Heart right ventricle (tissue), 16 donors: ENCODE measurements around the gene TBC1D22A. TPM values are rescaled to one million over a fixed set of nuclear protein-coding genes. Genes with fewer than 3 reads are reported as not detected.
A peak's percentile ranks its signal among the peaks of the same experiment; 100 is the strongest.
"Not testable (repeated sequence)": the region's sequence is repeated elsewhere in the genome, so short reads cannot be mapped to it uniquely, and the experiment has no call there.

Source experiments
- ATAC-seq, 8 donors: fragments of 200-7000 bp; cut with Tn5 transposase; one replicate each; pipeline ENCODE4 v1.9.1; 2020; ENCODE audit warnings: mild to moderate bottlenecking in 8 of 8, moderate library complexity in 8 of 8, moderate number of reproducible peaks in 1 of 8
- DNase-seq, 2 donors: peaks; one replicate each; pipeline ENCODE4 v3.0.0-alpha.2; 2020
- H3K27ac ChIP-seq, 10 donors: fragments of 200-600 bp; sonication (generic) in 2 of 10; one replicate each; pipeline versions ENCODE4 v1.5.0 to v1.8.0; 2020 to 2022; ENCODE audit warnings: mild to moderate bottlenecking in 3 of 10
- H3K27me3 ChIP-seq, 7 donors: fragments of 200-600 bp; one replicate each; pipeline ENCODE4 v1.8.0; 2021 to 2022; ENCODE audit warnings: mild to moderate bottlenecking in 2 of 7
- H3K36me3 ChIP-seq, 9 donors: fragments of 200-600 bp; sonication (generic) in 1 of 9; one replicate each; pipeline versions ENCODE4 v1.5.0 to v1.8.0; 2020 to 2022; ENCODE audit warnings: mild to moderate bottlenecking in 2 of 9
- H3K4me1 ChIP-seq, 9 donors: fragments of 200-600 bp; sonication (generic) in 1 of 9; one replicate each; pipeline versions ENCODE4 v1.5.0 to v1.8.0; 2020 to 2022; ENCODE audit warnings: mild to moderate bottlenecking in 4 of 9
- H3K4me3 ChIP-seq, 10 donors: fragments of 200-600 bp; sonication (generic) in 2 of 10; one replicate each; pipeline versions ENCODE4 v1.5.0 to v1.8.0; 2020 to 2022; ENCODE audit warnings: mild to moderate bottlenecking in 7 of 10, moderate library complexity in 2 of 10
- H3K9me3 ChIP-seq, 11 donors: fragments of 200-600 bp in 10 of 11; sonication (generic) in 2 of 11; one replicate each; pipeline versions ENCODE4 v1.5.0 to v1.8.0; 2013 to 2022; ENCODE audit warnings: mild to moderate bottlenecking in 2 of 11, control low read depth in 1 of 11, moderate library complexity in 1 of 11
- WGBS, 2 donors: extraction: QIAGEN DNeasy Blood & Tissue Kit; methylation state at CpG; one replicate each; pipeline ENCODE4 v1.1.7; 2013; ENCODE audit warnings: inconsistent platforms in 1 of 2; 5-methylcytosine and 5-hydroxymethylcytosine counted together
- intact Hi-C, 10 donors: fragments of 100-400 bp; cut with DNase I; formaldehyde crosslinking; loops; one replicate each; pipeline versions ENCODE4 v1.11.1 to v1.14.2; 2022
- polyA plus RNA-seq, 2 donors: library from polyadenylated mRNA; stranded (reverse); fragments of 200-250 nt; gene quantifications; one replicate each; pipeline ENCODE4 v1.2.3, GENCODE V29; 2013
- total RNA-seq, 10 donors: library from RNA; stranded (reverse); fragmentation: NEBNext Ultra II Directional in 3 of 10; extraction: Animal tissue kit (Norgen Biotek cat#: 25700) in 3 of 10; gene quantifications; one replicate each; pipeline versions ENCODE4 v1.2.1 to v1.2.4, GENCODE V29; 2021 to 2023
- TF ChIP-seq, protein P1 (sequence below), 9 donors: fragments of 200-600 bp; sonication (generic) in 2 of 9; IDR thresholded peaks; one replicate each; pipeline versions ENCODE4 v1.5.0 to v1.8.0; 2021 to 2022; ENCODE audit warnings: antibody characterized with exemption in 9 of 9, mild to moderate bottlenecking in 5 of 9, moderate library complexity in 1 of 9
- donor health status: Arrhythmogenic right ventricular cardiomyopathy.
- donor health status: ischemic (EF 13 %, LVEDD 7.1; RV severe dilation, severe dysfunction).
- donor health status: healthy with polysubstance abuse.
- donor health status: DM: no; HTN: yes; CAD: no.
- donor health status: DM: no; HTN: no; CAD: no.
- donor health status: ischemic (EF 25% LVEDD 6.9; RV normal size, moderate dysfunction).
- donor health status: ischemic (EF 25% LVEDD 5.7; RV mildly dilated, moderate dysfunction).
- donor health status: healthy.
- donor health status: DM: yes; HTN: yes; CAD: no.
- donor health status: Ischemic cardiomyopathy.
- donor health status: ischemic (EF 35%, LVEDD 5.7; RV mildly dilated, moderate dysfunction).
- donor health status: nonischemic (EF 11% LVEDD 7.7; RV severe dilation, severe dysfunction).
- donor health status: DM: yes; HTN: yes; CAD: no.
- donor health status: PGD.
- donor health status: ischemic (EF 29% LVEDD 5.4; RV normal size, mild dysfunction).
- donor health status: nonischemic (EF 23%, LVEDD 6.1; RV moderate dilation, normal function).

TBC1D22A gene
- total and polyA plus RNA-seq, 12 donors = 7.2 to 27.9 (median 17.9) TPM

DNA sequence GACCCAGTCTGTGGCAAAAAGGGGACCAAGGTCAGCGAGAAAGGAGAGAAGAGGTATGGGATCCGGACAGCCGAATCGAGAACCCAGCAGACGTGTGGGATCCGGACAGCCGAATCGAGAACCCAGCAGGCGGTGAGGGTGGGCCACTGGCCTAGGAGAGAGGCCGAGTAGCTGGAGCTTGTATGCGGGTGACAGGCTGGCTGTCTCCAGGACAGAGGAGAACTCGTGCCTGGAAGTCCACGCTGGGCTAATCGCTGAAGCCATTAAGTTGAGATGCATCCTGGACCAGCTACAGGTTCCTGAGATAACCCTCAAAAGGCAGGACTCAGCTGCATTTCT is 30.4 kb upstream of the TBC1D22A start:
- intact Hi-C loops = loop anchor here in 4 of 10 donors (5.0 to 10.0 kb wide), 4 partner anchors 45 to 377 kb away; no protein-coding TSS in a partner anchor
- H3K27me3 ChIP-seq = no peaks in the 10 kb centered on the region
- peak overlapping the region; percentile 53 to 87 (median 70) for H3K27ac ChIP-seq
- H3K36me3 ChIP-seq = peaks cover 0 to 42% (median 0%) of the 10 kb centered on the region in 9 donors
- H3K4me1 ChIP-seq = peaks cover 49 to 100% (median 95%) of the 10 kb centered on the region in 9 donors
- 53 to 62% methylated on average over 14 of the region's 14 CpGs for WGBS, 2 donors
- DNase-seq = no peak
- TF ChIP-seq, protein P1, sequence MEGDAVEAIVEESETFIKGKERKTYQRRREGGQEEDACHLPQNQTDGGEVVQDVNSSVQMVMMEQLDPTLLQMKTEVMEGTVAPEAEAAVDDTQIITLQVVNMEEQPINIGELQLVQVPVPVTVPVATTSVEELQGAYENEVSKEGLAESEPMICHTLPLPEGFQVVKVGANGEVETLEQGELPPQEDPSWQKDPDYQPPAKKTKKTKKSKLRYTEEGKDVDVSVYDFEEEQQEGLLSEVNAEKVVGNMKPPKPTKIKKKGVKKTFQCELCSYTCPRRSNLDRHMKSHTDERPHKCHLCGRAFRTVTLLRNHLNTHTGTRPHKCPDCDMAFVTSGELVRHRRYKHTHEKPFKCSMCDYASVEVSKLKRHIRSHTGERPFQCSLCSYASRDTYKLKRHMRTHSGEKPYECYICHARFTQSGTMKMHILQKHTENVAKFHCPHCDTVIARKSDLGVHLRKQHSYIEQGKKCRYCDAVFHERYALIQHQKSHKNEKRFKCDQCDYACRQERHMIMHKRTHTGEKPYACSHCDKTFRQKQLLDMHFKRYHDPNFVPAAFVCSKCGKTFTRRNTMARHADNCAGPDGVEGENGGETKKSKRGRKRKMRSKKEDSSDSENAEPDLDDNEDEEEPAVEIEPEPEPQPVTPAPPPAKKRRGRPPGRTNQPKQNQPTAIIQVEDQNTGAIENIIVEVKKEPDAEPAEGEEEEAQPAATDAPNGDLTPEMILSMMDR (IDR thresholded peaks at IDR 0.05) = no peak
- no peak overlapping the region for H3K4me3 ChIP-seq
- no peaks in the 10 kb centered on the region for H3K9me3 ChIP-seq
- no peak for ATAC-seq

DNA sequence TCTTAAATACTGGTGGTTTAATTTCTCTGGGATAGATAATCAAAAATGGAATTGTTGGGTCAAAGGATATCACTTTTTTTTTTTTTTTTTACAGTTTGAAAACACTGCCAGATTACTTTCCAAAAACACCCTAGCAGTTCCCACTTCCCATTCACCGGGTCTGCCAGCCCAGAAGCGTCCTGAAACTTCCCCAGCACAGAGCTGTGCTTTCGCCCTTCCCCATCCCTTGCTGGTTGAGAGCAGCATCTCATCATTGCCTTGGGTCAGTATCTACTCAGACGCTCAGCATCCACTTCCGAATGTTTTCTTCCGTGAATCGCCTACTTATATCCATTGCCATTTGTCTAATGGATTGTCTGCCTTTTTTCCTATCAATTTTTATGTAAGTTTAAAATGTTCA is 29.9 kb upstream of the TBC1D22A start:
- peaks cover 51 to 100% (median 95%) of the 10 kb centered on the region in 9 donors for H3K4me1 ChIP-seq
- 49 to 51% methylated on average over 7 of the region's 7 CpGs for WGBS, 2 donors

DNA sequence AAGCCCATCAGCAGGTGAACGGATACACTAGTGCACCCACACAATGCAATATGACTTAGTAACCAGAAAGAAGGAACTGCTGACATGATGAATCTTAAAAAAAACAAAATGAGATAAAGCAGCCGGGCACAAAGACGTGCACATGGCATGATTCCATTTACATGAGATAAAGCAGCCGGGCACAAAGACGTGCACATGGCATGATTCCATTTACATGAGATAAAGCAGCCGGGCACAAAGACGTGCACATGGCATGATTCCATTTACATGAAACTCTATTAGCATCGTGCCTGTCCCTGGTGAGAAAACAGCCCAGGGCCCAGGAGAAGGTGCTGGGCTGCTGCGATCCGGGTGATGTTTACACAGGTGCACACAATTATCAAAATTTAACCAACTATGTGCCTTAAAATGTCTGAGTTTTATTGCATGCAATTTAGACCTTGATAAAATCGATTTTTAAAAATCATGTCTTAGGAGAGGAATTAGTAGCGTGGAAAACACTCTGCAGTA is 28.2 kb upstream of the TBC1D22A start:
- not testable (repeated sequence) for H3K9me3 ChIP-seq, DNase-seq, H3K27me3 ChIP-seq
- ATAC-seq = peak in 6 of 8 donors; percentile 7 to 36 (median 11)
- peaks cover 44 to 91% (median 88%) of the 10 kb centered on the region in 9 donors for H3K4me1 ChIP-seq
- peak overlapping the region in 8 of 10 donors; percentile 96 to 99 (median 98) for H3K27ac ChIP-seq
- intact Hi-C loops = loop anchor here in 4 of 10 donors (5.0 to 10.0 kb wide), 4 partner anchors 47 to 379 kb away; no protein-coding TSS in a partner anchor
- H3K36me3 ChIP-seq = peaks cover 0 to 22% (median 0%) of the 10 kb centered on the region in 9 donors
- 27 to 44% methylated on average over 12 of the region's 12 CpGs for WGBS, 2 donors
- peak overlapping the region in 1 of 10 donors; percentile 97 for H3K4me3 ChIP-seq

More for the DNA sequence above, 29.9 kb upstream of the TBC1D22A start:
- H3K27ac ChIP-seq = peak overlapping the region in 9 of 10 donors; percentile 53 to 87 (median 71)
- DNase-seq (no peak), ATAC-seq (no peak)
- H3K9me3 ChIP-seq = no peaks in the 10 kb centered on the region
- H3K27me3 ChIP-seq = no peaks in the 10 kb centered on the region
- H3K36me3 ChIP-seq = peaks cover 0 to 40% (median 0%) of the 10 kb centered on the region in 9 donors
- TF ChIP-seq, protein P1 (IDR thresholded peaks at IDR 0.05) = no peak
- no peak overlapping the region for H3K4me3 ChIP-seq
- intact Hi-C loops = loop anchor here in 4 of 10 donors (5.0 to 10.0 kb wide), 4 partner anchors 45 to 378 kb away; no protein-coding TSS in a partner anchor

DNA sequence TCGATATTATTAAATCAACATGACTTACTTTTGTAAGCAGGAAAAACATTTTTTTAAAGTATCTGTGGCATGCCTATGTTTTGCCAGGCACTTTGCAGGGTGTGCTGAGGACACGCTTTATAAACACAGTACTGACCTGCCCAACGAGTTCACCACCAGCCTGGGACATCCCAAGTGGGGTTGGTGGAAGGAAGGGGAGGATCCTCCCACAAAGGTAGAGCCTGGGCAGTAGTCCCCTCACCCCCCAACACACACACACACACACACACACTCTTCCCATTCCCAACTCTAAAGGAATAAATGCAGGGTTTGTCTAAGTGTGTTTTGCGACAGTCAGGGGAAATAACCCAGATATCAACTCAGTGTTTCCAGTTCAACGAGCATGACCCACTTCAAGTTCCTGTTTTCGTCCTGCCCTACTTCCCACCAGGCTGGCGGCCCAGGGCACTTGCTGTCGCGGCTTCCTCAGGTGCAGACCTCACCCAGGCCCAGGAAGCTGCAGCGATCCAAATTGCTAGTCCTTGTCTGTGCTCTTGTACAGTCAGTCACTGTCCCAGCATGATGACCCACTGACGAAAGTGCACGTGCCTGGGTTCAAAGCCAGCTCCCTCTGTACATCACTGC is 27.5 kb upstream of the TBC1D22A start:
- Histone ChIP-seq H3K36me3 (peaks cover 0 to 22% (median 0%) of the 10 kb centered on the region in 9 donors), H3K27ac (peak overlapping the region; percentile 51 to 99 (median 98)), H3K9me3 (no peaks in the 10 kb centered on the region), H3K27me3 (no peaks in the 10 kb centered on the region), H3K4me3 (peak overlapping the region in 6 of 10 donors; percentile 2 to 97 (median 90)), H3K4me1 (peaks cover 46 to 91% (median 87%) of the 10 kb centered on the region in 9 donors)
- TF ChIP-seq, protein P1 (IDR thresholded peaks at IDR 0.05) = no peak
- peak in 1 of 8 donors; percentile 3 for ATAC-seq
- intact Hi-C loops = loop anchor here in 7 of 10 donors (5.0 to 10.0 kb wide), 5 partner anchors 48 to 380 kb away; no protein-coding TSS in a partner anchor
- no peak for DNase-seq
- 19 to 24% methylated on average over 12 of the region's 12 CpGs for WGBS, 2 donors
